Mammary epithelial cell (primary cell): ENCODE results near the gene HINT2.

ENCODE experiments used
- EZH2 ChIP-seq: IDR thresholded peaks from 2 replicates; pipeline ENCODE4 v1.6.1; 2012; ENCODE audit warnings: low read length, inconsistent platforms, borderline replicate concordance
- TF ChIP-seq, protein P1 (sequence below), 2 donors: IDR thresholded peaks in 1 of 2; conservative IDR thresholded peaks in 1 of 2; 2 replicates each; pipeline ENCODE4 v1.5.1; 2011 to 2012; ENCODE audit warnings: inconsistent platforms in 2 of 2, low read length in 2 of 2, mild to moderate bottlenecking in 2 of 2, control low read depth in 1 of 2, low read depth in 1 of 2; ENCODE audit not compliant: insufficient read depth in 1 of 2; ENCODE audit errors: extremely low read depth in 1 of 2

DNA sequence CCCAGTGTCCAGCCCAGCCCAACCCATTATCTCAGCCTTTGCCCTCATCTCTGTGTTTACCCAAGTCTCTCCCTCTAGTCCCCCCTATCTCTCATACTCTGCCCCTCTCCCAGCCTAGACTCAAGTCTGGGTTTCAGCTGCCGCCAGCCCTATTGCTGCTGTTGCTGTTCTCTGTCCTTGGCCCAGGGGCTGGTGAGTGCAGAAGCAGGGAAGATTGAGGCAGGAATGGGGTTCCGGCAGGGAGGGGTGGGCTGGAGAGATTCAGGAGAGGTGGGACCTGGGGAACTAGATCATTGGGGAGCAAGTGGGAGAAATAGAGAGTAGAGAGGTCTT lies 14.9 kb upstream of the HINT2 start:
- no peak for TF ChIP-seq EZH2
- TF ChIP-seq, protein P1, sequence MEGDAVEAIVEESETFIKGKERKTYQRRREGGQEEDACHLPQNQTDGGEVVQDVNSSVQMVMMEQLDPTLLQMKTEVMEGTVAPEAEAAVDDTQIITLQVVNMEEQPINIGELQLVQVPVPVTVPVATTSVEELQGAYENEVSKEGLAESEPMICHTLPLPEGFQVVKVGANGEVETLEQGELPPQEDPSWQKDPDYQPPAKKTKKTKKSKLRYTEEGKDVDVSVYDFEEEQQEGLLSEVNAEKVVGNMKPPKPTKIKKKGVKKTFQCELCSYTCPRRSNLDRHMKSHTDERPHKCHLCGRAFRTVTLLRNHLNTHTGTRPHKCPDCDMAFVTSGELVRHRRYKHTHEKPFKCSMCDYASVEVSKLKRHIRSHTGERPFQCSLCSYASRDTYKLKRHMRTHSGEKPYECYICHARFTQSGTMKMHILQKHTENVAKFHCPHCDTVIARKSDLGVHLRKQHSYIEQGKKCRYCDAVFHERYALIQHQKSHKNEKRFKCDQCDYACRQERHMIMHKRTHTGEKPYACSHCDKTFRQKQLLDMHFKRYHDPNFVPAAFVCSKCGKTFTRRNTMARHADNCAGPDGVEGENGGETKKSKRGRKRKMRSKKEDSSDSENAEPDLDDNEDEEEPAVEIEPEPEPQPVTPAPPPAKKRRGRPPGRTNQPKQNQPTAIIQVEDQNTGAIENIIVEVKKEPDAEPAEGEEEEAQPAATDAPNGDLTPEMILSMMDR (conservative IDR thresholded peaks at IDR 0.05 in 1 of 2, IDR thresholded peaks at IDR 0.05 in 1 of 2; ENCODE audit: extremely low read depth in 1 of 2, insufficient read depth in 1 of 2, low read depth in 1 of 2, low read length in 2 of 2), result no peak
